Fibroblast of lung (primary cell): ENCODE results near the gene ARHGAP12.

ENCODE experiments used
- EZH2 ChIP-seq: IDR thresholded peaks from 2 replicates; pipeline ENCODE4 v1.5.1; 2012; ENCODE audit warnings: low read length, control low read depth, mild to moderate bottlenecking; ENCODE audit errors: missing control alignments
- TF ChIP-seq, protein P1 (sequence below), 2 donors: IDR thresholded peaks in 1 of 2; conservative IDR thresholded peaks in 1 of 2; 1 replicate in 1 of 2; 2 replicates in 1 of 2; pipeline ENCODE4 v1.5.1; 2011 to 2012; ENCODE audit warnings: low read length in 2 of 2, control low read depth in 1 of 2, inconsistent platforms in 1 of 2, low read depth in 1 of 2, mild to moderate bottlenecking in 1 of 2

GRCh38 chr10:31803606-31804351 is 124.9 kb downstream of the ARHGAP12 start:
- no peak for TF ChIP-seq EZH2
- TF ChIP-seq, protein P1, sequence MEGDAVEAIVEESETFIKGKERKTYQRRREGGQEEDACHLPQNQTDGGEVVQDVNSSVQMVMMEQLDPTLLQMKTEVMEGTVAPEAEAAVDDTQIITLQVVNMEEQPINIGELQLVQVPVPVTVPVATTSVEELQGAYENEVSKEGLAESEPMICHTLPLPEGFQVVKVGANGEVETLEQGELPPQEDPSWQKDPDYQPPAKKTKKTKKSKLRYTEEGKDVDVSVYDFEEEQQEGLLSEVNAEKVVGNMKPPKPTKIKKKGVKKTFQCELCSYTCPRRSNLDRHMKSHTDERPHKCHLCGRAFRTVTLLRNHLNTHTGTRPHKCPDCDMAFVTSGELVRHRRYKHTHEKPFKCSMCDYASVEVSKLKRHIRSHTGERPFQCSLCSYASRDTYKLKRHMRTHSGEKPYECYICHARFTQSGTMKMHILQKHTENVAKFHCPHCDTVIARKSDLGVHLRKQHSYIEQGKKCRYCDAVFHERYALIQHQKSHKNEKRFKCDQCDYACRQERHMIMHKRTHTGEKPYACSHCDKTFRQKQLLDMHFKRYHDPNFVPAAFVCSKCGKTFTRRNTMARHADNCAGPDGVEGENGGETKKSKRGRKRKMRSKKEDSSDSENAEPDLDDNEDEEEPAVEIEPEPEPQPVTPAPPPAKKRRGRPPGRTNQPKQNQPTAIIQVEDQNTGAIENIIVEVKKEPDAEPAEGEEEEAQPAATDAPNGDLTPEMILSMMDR (conservative IDR thresholded peaks at IDR 0.05 in 1 of 2, IDR thresholded peaks at IDR 0.05 in 1 of 2; ENCODE audit: low read depth in 1 of 2, low read length in 2 of 2) = no peak
